Heart right ventricle (tissue), 16 donors: ENCODE data around the gene RILPL1. TPM values are rescaled to one million over a fixed set of nuclear protein-coding genes. Genes with fewer than 3 reads are reported as not detected.
"Not testable (repeated sequence)": the region's sequence is repeated elsewhere in the genome, so short reads cannot be mapped to it uniquely, and the experiment has no call there.

Source experiments
- ATAC-seq, 8 donors: fragments of 200-7000 bp; cut with Tn5 transposase; one replicate each; pipeline ENCODE4 v1.9.1; 2020; ENCODE audit warnings: mild to moderate bottlenecking in 8 of 8, moderate library complexity in 8 of 8, moderate number of reproducible peaks in 1 of 8
- DNase-seq, 2 donors: peaks; one replicate each; pipeline ENCODE4 v3.0.0-alpha.2; 2020
- H3K27ac ChIP-seq, 10 donors: fragments of 200-600 bp; sonication (generic) in 2 of 10; one replicate each; pipeline versions ENCODE4 v1.5.0 to v1.8.0; 2020 to 2022; ENCODE audit warnings: mild to moderate bottlenecking in 3 of 10
- H3K27me3 ChIP-seq, 7 donors: fragments of 200-600 bp; one replicate each; pipeline ENCODE4 v1.8.0; 2021 to 2022; ENCODE audit warnings: mild to moderate bottlenecking in 2 of 7
- H3K36me3 ChIP-seq, 9 donors: fragments of 200-600 bp; sonication (generic) in 1 of 9; one replicate each; pipeline versions ENCODE4 v1.5.0 to v1.8.0; 2020 to 2022; ENCODE audit warnings: mild to moderate bottlenecking in 2 of 9
- H3K4me1 ChIP-seq, 9 donors: fragments of 200-600 bp; sonication (generic) in 1 of 9; one replicate each; pipeline versions ENCODE4 v1.5.0 to v1.8.0; 2020 to 2022; ENCODE audit warnings: mild to moderate bottlenecking in 4 of 9
- H3K4me3 ChIP-seq, 10 donors: fragments of 200-600 bp; sonication (generic) in 2 of 10; one replicate each; pipeline versions ENCODE4 v1.5.0 to v1.8.0; 2020 to 2022; ENCODE audit warnings: mild to moderate bottlenecking in 7 of 10, moderate library complexity in 2 of 10
- H3K9me3 ChIP-seq, 11 donors: fragments of 200-600 bp in 10 of 11; sonication (generic) in 2 of 11; one replicate each; pipeline versions ENCODE4 v1.5.0 to v1.8.0; 2013 to 2022; ENCODE audit warnings: mild to moderate bottlenecking in 2 of 11, control low read depth in 1 of 11, moderate library complexity in 1 of 11
- WGBS, 2 donors: extraction: QIAGEN DNeasy Blood & Tissue Kit; methylation state at CpG; one replicate each; pipeline ENCODE4 v1.1.7; 2013; ENCODE audit warnings: inconsistent platforms in 1 of 2; 5-methylcytosine and 5-hydroxymethylcytosine counted together
- intact Hi-C, 10 donors: fragments of 100-400 bp; cut with DNase I; formaldehyde crosslinking; loops; one replicate each; pipeline versions ENCODE4 v1.11.1 to v1.14.2; 2022
- long read RNA-seq, 3 donors: library from polyadenylated mRNA; unstranded; transcript quantifications; one replicate each; pipeline ENCODE4 v2.0.0, GENCODE V29; 2020 to 2021
- polyA plus RNA-seq, 2 donors: library from polyadenylated mRNA; stranded (reverse); fragments of 200-250 nt; gene quantifications; one replicate each; pipeline ENCODE4 v1.2.3, GENCODE V29; 2013
- total RNA-seq, 10 donors: library from RNA; stranded (reverse); fragmentation: NEBNext Ultra II Directional in 3 of 10; extraction: Animal tissue kit (Norgen Biotek cat#: 25700) in 3 of 10; gene quantifications; one replicate each; pipeline versions ENCODE4 v1.2.1 to v1.2.4, GENCODE V29; 2021 to 2023
- TF ChIP-seq, protein P1 (sequence below), 9 donors: fragments of 200-600 bp; sonication (generic) in 2 of 9; IDR thresholded peaks; one replicate each; pipeline versions ENCODE4 v1.5.0 to v1.8.0; 2021 to 2022; ENCODE audit warnings: antibody characterized with exemption in 9 of 9, mild to moderate bottlenecking in 5 of 9, moderate library complexity in 1 of 9
- donor health status: Arrhythmogenic right ventricular cardiomyopathy.
- donor health status: ischemic (EF 13 %, LVEDD 7.1; RV severe dilation, severe dysfunction).
- donor health status: healthy with polysubstance abuse.
- donor health status: DM: no; HTN: yes; CAD: no.
- donor health status: DM: no; HTN: no; CAD: no.
- donor health status: ischemic (EF 25% LVEDD 6.9; RV normal size, moderate dysfunction).
- donor health status: ischemic (EF 25% LVEDD 5.7; RV mildly dilated, moderate dysfunction).
- donor health status: healthy.
- donor health status: DM: yes; HTN: yes; CAD: no.
- donor health status: Ischemic cardiomyopathy.
- donor health status: ischemic (EF 35%, LVEDD 5.7; RV mildly dilated, moderate dysfunction).
- donor health status: nonischemic (EF 11% LVEDD 7.7; RV severe dilation, severe dysfunction).
- donor health status: DM: yes; HTN: yes; CAD: no.
- donor health status: PGD.
- donor health status: ischemic (EF 29% LVEDD 5.4; RV normal size, mild dysfunction).
- donor health status: nonischemic (EF 23%, LVEDD 6.1; RV moderate dilation, normal function).

The RILPL1 gene, protein sequence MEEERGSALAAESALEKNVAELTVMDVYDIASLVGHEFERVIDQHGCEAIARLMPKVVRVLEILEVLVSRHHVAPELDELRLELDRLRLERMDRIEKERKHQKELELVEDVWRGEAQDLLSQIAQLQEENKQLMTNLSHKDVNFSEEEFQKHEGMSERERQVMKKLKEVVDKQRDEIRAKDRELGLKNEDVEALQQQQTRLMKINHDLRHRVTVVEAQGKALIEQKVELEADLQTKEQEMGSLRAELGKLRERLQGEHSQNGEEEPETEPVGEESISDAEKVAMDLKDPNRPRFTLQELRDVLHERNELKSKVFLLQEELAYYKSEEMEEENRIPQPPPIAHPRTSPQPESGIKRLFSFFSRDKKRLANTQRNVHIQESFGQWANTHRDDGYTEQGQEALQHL
- 100 to 1,000 TPM in 3 of 10 donors, 10 to 100 TPM in 7; 71.4 to 132 (median 86.6) TPM for total RNA-seq
- 100 to 1,000 TPM in 1 of 2 donors, 10 to 100 TPM in 1; 78.7 to 106 TPM for polyA plus RNA-seq
- long read RNA-seq, donor 1, transcript RILPL1-202 (7 exons, 3,932 nt): minor isoform, 45 of 352 reads
- long read RNA-seq, donor 1, transcript RILPL1-204 (1 exons, 3,894 nt): minor isoform, 9 of 352 reads
- long read RNA-seq, donor 1, transcript RILPL1-205 (8 exons, 2,258 nt): major isoform, 196 of 352 reads
- long read RNA-seq, donor 1, partial matches to known transcripts: 26 of 352 reads
- long read RNA-seq, donor 1, other reads (novel, unspliced or antisense): 76 of 352 reads
- long read RNA-seq, donor 2, transcript RILPL1-202 (7 exons, 3,932 nt): minor isoform, 39 of 424 reads
- long read RNA-seq, donor 2, transcript RILPL1-205 (8 exons, 2,258 nt): major isoform, 238 of 424 reads
- long read RNA-seq, donor 2, partial matches to known transcripts: 52 of 424 reads
- long read RNA-seq, donor 2, other reads (novel, unspliced or antisense): 91 of 424 reads
- long read RNA-seq, donor 3, transcript RILPL1-205 (8 exons, 2,258 nt): major isoform, 29 of 77 reads
- long read RNA-seq, donor 3, partial matches to known transcripts: 20 of 77 reads
- long read RNA-seq, donor 3, other reads (novel, unspliced or antisense): 25 of 77 reads

DNA sequence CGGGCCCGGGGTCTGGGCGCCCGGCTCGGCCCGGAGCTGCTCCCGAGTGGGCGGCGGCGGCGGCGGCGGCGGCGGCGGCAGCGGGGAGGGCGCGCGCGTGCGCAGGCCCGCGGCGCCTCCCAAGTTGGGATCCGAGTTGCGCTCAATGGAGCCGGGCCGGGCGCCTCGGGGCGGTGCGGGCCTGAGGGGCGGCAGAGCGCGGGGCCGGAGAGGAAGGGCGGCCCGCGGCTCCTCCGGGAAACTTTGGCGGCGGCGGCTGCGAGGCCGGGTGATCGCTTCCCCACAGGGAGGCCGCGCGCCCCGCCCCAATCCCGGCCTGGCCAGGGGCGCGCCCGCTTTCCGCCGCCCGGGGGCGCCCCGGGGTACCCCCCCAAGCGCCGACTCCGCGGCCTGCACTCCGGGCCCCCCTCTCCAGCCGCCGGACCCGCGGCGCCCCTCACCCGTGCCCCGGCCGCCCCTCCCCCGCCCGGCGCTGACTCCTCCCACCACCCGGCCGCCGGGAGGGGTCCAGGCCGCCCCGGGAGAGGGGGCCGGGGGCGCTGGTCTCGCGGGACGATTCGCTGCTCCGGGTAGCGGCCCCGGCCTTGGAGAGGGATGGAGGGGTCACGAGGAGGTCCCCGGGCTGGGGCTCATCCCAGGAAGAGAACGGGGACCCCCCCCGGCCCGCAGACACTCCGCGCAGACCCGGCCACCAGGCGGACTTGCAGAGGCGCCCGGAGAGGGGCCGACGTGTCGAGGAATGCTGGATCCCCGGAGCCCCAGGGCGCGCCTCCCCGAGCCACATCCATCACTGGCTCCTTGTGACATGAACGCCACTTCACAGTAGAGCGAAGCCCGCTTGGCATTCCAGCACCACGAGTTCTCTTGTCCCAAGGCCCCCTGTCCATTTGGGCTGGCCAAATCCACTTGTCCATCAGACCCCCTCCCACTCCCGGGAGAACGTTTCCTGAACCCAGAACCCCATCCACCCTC lies at the start of gene RILPL1:
Gene RILPL1 (minus strand): TSS at position 48 of the 972 bp plus-strand sequence. CDS start 237 bp downstream, outside the sequence.
- peaks cover 0 to 22% (median 0%) of the 10 kb centered on the region in 7 donors for H3K27me3 ChIP-seq
- peak within 1 kb of the TSS; percentile 56 to 96 (median 78) for H3K4me3 ChIP-seq
- DNase-seq (peak; percentile 40 to 62), ATAC-seq (peak; percentile 46 to 88 (median 66))
- TF ChIP-seq, protein P1, sequence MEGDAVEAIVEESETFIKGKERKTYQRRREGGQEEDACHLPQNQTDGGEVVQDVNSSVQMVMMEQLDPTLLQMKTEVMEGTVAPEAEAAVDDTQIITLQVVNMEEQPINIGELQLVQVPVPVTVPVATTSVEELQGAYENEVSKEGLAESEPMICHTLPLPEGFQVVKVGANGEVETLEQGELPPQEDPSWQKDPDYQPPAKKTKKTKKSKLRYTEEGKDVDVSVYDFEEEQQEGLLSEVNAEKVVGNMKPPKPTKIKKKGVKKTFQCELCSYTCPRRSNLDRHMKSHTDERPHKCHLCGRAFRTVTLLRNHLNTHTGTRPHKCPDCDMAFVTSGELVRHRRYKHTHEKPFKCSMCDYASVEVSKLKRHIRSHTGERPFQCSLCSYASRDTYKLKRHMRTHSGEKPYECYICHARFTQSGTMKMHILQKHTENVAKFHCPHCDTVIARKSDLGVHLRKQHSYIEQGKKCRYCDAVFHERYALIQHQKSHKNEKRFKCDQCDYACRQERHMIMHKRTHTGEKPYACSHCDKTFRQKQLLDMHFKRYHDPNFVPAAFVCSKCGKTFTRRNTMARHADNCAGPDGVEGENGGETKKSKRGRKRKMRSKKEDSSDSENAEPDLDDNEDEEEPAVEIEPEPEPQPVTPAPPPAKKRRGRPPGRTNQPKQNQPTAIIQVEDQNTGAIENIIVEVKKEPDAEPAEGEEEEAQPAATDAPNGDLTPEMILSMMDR (IDR thresholded peaks at IDR 0.05): peak in 7 of 9 donors; percentile 15 to 57 (median 48)
- intact Hi-C loops: loop anchor here in 7 of 10 donors (1.0 to 10.0 kb wide), 8 partner anchors 43 to 152 kb away; partner anchors contain the start of genes TMED2 (in 5 of the 7) and KMT5A (in 1 of the 7)
- H3K4me1 ChIP-seq: peaks cover 15 to 49% (median 32%) of the 10 kb centered on the region in 9 donors
- WGBS, 2 donors: 0% methylated on average over 53 to 101 of the region's 114 CpGs
- H3K27ac ChIP-seq: peak within 1 kb of the TSS; percentile 85 to 97 (median 93)
- H3K36me3 ChIP-seq: peaks cover 0 to 16% (median 0%) of the 10 kb centered on the region in 9 donors
- H3K9me3 ChIP-seq: no peaks in the 10 kb centered on the region

DNA sequence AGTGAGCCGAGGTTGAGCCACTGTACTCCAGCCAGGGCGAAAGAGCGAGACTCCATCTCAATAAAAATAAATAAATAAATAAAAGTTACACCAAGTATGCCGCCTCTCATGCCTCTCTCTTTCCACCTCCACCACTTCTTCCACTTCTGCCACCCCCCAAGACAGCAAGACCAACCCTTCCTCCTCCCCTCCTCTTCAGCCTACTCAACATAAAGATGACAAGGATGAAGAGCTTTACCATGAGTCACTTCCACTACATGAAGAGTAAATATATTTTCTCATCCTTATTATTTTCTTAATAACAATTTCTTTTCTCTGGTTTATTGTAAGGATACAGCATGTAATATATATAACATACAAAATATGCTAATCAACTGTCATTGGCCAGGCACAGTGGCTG lies 47.3 kb upstream of the RILPL1 start:
- 96% methylated on average over 4 of the region's 4 CpGs for WGBS, 2 donors
- intact Hi-C loops: loop anchor here in 6 of 10 donors (5.0 kb wide), 5 partner anchors 48 to 218 kb away; partner anchors contain the start of genes RILPL1 (in 4 of the 6), SNRNP35 (in 3 of the 6), KMT5A (in 1 of the 6) and SBNO1 (in 1 of the 6)
- ATAC-seq: no peak

DNA sequence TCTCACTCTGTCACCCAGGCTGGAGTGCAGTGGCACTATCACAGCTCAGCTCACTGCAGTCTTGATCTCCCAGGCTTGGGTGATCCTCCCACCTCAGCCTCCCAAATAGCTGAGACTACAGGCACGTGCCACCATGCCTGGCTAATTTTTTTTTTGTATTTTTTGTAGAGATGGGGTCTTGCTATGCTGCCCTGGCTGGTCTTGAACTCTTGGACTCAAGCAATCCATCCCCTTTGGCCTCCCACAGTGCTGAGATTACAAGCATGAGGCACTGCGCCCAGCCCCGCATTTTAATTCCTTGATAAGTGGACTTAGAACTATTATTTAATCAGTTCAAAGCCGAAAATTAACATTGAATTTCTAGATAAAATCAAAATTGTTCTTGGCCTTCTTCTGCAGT lies 45.3 kb upstream of the RILPL1 start:
- ATAC-seq, H3K27ac ChIP-seq, H3K27me3 ChIP-seq, H3K4me3 ChIP-seq, H3K9me3 ChIP-seq, DNase-seq: not testable (repeated sequence)
- Histone ChIP-seq H3K36me3 (peaks cover 0 to 13% (median 0%) of the 10 kb centered on the region in 9 donors), H3K4me1 (peaks cover 0 to 29% (median 23%) of the 10 kb centered on the region in 9 donors)
- intact Hi-C loops: loop anchor here in 2 of 10 donors (5.0 to 10.0 kb wide), 2 partner anchors 47 to 94 kb away; partner anchors contain the start of gene RILPL1 (in 1 of the 2)
- 89 to 94% methylated on average over 4 of the region's 4 CpGs for WGBS, 2 donors

More for the DNA sequence above, 47.3 kb upstream of the RILPL1 start:
- TF ChIP-seq, protein P1 (IDR thresholded peaks at IDR 0.05): no peak
- peaks cover 0 to 4% (median 0%) of the 10 kb centered on the region in 11 donors for H3K9me3 ChIP-seq
- H3K27ac ChIP-seq: peak overlapping the region in 3 of 10 donors; percentile 27 to 46 (median 44)
- peaks cover 6 to 38% (median 32%) of the 10 kb centered on the region in 9 donors for H3K4me1 ChIP-seq
- DNase-seq: no peak
- H3K27me3 ChIP-seq: no peaks in the 10 kb centered on the region
- H3K4me3 ChIP-seq: no peak overlapping the region
- peaks cover 0 to 13% (median 0%) of the 10 kb centered on the region in 9 donors for H3K36me3 ChIP-seq
